Ishikawa (cell line): ENCODE results near the gene P3H2.

Experiments
- CEBPB ChIP-seq: IDR thresholded peaks from 2 replicates; pipeline ENCODE4 v1.6.1; 2012
- CREB1 ChIP-seq: IDR thresholded peaks from 2 replicates; pipeline ENCODE4 v1.6.1; 2012; ENCODE audit warnings: low read depth
- EGR1 ChIP-seq: IDR thresholded peaks from 2 replicates; pipeline ENCODE4 v1.6.1; 2012
- EP300 ChIP-seq: IDR thresholded peaks from 2 replicates; pipeline ENCODE4 v1.6.1; 2012; ENCODE audit warnings: borderline replicate concordance
- MAX ChIP-seq: IDR thresholded peaks from 2 replicates; pipeline ENCODE4 v1.6.1; 2012
- RAD21 ChIP-seq: IDR thresholded peaks from 2 replicates; pipeline ENCODE4 v1.6.1; 2012; ENCODE audit warnings: low read depth
- TAF1 ChIP-seq: IDR thresholded peaks from 2 replicates; pipeline ENCODE4 v1.6.1; 2012; ENCODE audit warnings: low read depth, mild to moderate bottlenecking

- TF ChIP-seq MAX (no peak), TAF1 (no peak), RAD21 (no peak), EGR1 (no peak), CREB1 (no peak), EP300 (no peak), CEBPB (no peak)
Observed at GRCh38 chr3:189949580-189949979, 171.1 kb downstream of the P3H2 start.
